ENCODE measurements around the gene EXOC6. TPM values are rescaled to one million over a fixed set of nuclear protein-coding genes. Genes with fewer than 3 reads are reported as not detected.

The EXOC6 gene
- total and polyA plus RNA-seq, 10 of the 15 experiments (the other 5 are each of a cell fraction or from before 2014, with no cell fraction given) = 7.6 to 53.8 (median 13.3) TPM

- no peak overlapping the region for H3K4me3 ChIP-seq
- H3K36me3 ChIP-seq (ENCODE audit: control insufficient read depth in 2 of 2, insufficient read depth in 2 of 2, low read length in 1 of 2) = no peaks in the 10 kb centered on the region
- H3K27me3 ChIP-seq (replicated peaks in 1 of 2; ENCODE audit: control insufficient read depth in 2 of 2, insufficient read depth in 2 of 2, low read length in 1 of 2) = no peaks in the 10 kb centered on the region
- RAD21 ChIA-PET (ENCODE audit: unreplicated experiment) = interaction anchor here (1.3 kb wide), 1 partner anchor 49 kb away, joined by 4 read pairs; no protein-coding TSS in a partner anchor
- BruUV-seq (replicated peaks) = no TSS peak
- DNase-seq (ENCODE audit: low read depth, low spot score) = no peak
- intact Hi-C loops (cut with micrococcal nuclease; ENCODE audit: unreplicated experiment) (no loop called here), in situ Hi-C loops (cut with MboI) (no loop called here)
- no peak for FAIRE-seq
- H2AFZ ChIP-seq (ENCODE audit: control insufficient read depth, low read depth, low read length) = no peak overlapping the region
- no peak for TF ChIP-seq ZNF687 (IDR thresholded peaks at IDR 0.05)
- TF ChIP-seq YY1 (IDR thresholded peaks at IDR 0.05; ENCODE audit: low read depth, low read length) = peak; percentile 64
- H3K4me2 ChIP-seq (ENCODE audit: control insufficient read depth, insufficient read depth) = no peak overlapping the region
- POLR2A ChIA-PET = interaction anchor here (0.7 kb wide), 1 partner anchor 11 kb away, joined by 3 read pairs; no protein-coding TSS in a partner anchor
- ATAC-seq = no peak
- WGBS (ENCODE audit: insufficient coverage, insufficient replicate concordance, low lambda C conversion rate, missing lambda C conversion rate) = 95% methylated on average over 3 of the region's 3 CpGs
- SMC1A ChIA-PET (ENCODE audit: uncharacterized antibody, unreplicated experiment) = interaction anchor here (0.7 to 1.6 kb wide), 4 partner anchors 11 to 49 kb away, joined by 3 to 6 read pairs (median 4); no protein-coding TSS in a partner anchor
- no peaks in the 10 kb centered on the region for H3K79me2 ChIP-seq (ENCODE audit: control insufficient read depth, insufficient read depth, low read length)
- H3K9ac ChIP-seq (ENCODE audit: control insufficient read depth, insufficient read depth, low read length) = no peak overlapping the region
- no peaks in the 10 kb centered on the region for H3K9me3 ChIP-seq (replicated peaks; ENCODE audit: control insufficient read depth, insufficient read depth, low read length)
- H3K4me1 ChIP-seq (ENCODE audit: control insufficient read depth, insufficient read depth, low read length) = no peaks in the 10 kb centered on the region
- no peaks in the 10 kb centered on the region for H4K20me1 ChIP-seq (ENCODE audit: control insufficient read depth, insufficient read depth)
- CTCF ChIA-PET = interaction anchor here (0.6 to 3.2 kb wide), 8 partner anchors 8 to 72 kb away, joined by 3 to 21 read pairs (median 5); no protein-coding TSS in a partner anchor
- no peak overlapping the region for H3K27ac ChIP-seq (ENCODE audit: control insufficient read depth, insufficient read depth)
Measured at GRCh38 chr10:92915892-92916291, 67.6 kb downstream of the EXOC6 start.
